Measurements from ENCODE around the gene CDC27.

DNA sequence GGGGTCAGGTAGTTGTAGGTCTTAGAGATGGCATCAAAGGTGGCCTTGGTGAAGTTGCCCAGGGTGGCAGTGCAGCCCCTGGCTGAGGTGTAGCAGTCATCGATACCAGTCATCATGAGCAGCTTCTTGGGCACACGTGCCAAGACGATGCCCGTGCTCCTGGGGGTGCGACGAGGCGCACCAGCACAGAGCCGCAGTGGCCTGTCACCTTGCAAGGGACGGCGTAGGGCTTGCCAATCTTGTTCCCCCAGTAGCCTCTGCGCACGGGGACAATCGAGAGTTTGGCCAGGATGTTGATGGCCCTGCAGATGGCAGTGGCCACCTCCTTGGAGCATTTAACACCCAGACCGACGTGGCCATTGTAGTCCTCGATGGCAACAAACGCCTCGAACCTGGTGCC lies 29.8 kb downstream of the CDC27 start:
- no peak for TF ChIP-seq CTCF (IDR thresholded peaks at IDR 0.05; ENCODE audit: poor library complexity, severe bottlenecking)
- no peak for TF ChIP-seq MXI1 (conservative IDR thresholded peaks at IDR 0.05; ENCODE audit: poor library complexity, severe bottlenecking)
- no peak for TF ChIP-seq EZH2 (IDR thresholded peaks at IDR 0.05; ENCODE audit: borderline replicate concordance, insufficient read depth, low read length, poor library complexity, severe bottlenecking)

All from neural cell (in vitro differentiated cells).